Retina (tissue), 1 donor: Measurements from ENCODE around the gene CAPN10.
"Not testable (repeated sequence)": the region's sequence is repeated elsewhere in the genome, so short reads cannot be mapped to it uniquely, and the experiment has no call there.

Experiments
- DNase-seq: peaks from one replicate; pipeline ENCODE4 v3.0.0-alpha.2; 2016

The CAPN10 gene, protein sequence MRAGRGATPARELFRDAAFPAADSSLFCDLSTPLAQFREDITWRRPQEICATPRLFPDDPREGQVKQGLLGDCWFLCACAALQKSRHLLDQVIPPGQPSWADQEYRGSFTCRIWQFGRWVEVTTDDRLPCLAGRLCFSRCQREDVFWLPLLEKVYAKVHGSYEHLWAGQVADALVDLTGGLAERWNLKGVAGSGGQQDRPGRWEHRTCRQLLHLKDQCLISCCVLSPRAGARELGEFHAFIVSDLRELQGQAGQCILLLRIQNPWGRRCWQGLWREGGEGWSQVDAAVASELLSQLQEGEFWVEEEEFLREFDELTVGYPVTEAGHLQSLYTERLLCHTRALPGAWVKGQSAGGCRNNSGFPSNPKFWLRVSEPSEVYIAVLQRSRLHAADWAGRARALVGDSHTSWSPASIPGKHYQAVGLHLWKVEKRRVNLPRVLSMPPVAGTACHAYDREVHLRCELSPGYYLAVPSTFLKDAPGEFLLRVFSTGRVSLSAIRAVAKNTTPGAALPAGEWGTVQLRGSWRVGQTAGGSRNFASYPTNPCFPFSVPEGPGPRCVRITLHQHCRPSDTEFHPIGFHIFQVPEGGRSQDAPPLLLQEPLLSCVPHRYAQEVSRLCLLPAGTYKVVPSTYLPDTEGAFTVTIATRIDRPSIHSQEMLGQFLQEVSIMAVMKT

DNA sequence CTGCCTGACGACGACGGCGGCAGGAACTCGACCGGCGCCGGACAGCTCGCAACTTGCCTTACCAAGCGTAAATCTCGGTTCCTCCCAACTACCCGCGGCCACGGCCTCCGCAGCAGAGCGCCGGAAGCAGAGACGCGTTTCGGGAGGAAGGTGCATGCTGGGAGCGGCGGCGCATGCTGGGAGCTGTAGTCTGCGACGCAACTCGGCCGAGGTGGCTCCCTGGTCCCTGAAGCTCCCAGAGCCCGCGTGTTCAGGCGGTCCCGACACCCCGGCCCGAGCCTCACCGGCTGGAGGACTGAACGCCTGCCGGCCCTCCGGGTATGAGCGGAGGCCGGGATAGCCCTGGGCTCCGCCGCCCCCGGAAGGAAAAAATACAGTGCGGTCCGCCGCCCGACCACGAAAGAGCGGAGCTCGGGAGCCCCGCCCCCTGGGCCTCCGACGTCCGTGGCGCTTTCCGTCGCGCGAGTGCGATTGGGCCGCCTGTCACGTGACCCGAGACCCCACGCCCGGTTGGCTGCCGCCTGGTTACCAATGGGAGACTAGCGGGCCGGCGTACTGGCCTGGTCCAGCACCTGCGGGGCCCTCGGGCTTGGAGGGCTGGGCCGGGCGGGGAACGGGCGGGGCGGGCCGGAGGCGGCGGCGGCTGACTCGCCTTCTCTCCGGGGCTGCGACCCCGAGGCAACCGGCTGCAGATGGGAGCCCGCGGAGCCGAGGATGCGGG is at the start of gene CAPN10:
Gene CAPN10 (plus strand): TSS at position 537 of the 721 bp plus-strand sequence. CDS start 178 bp downstream, at position 715.
- peak; percentile 100 for DNase-seq

- no peak for DNase-seq
Measured at GRCh38 chr2:240538031-240538780, 48.3 kb upstream of the CAPN10 start.

DNA sequence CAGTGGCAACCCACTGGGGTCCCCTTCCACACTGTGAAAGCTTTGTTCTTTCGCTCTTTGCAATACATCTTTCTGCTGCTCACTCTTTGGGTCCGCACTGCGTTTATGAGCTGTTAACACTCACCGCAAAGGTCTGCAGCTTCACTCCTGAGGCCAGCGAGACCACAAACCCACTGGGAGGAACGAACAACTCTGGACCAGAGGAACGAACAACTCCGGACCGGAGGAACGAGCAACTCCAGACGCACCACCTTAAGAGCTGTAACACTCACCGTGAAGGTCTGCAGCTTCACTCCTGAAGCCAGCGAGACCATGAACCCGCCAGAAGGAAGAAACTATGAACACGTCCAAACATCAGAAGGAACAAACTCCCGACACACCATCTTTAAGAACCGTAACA is 47.4 kb upstream of the CAPN10 start:
- not testable (repeated sequence) for DNase-seq

- DNase-seq: no peak
Measured at GRCh38 chr2:240539906-240540305, 46.6 kb upstream of the CAPN10 start.

GRCh38 chr2:240551288-240551687 is 35.2 kb upstream of the CAPN10 start:
- no peak for DNase-seq

DNA sequence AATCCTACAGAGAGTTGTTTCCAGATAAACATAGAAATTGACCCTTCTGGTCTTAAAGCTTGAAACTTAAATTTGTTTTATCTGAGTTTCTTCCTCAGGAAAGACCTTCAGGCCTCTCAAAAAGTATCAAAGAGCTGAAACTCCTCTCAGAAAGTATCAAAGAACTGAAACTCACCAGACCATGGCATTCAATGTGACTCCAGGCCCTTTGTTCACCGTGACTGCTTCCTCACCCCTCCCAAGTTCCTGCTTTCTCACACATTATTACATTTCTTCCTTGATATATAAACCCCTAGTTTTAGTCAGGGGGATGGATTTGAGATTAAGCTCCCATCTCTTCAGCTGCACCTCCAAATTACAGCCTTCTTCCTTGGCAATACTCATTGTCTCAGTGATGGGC is 34.7 kb upstream of the CAPN10 start:
- DNase-seq: no peak

DNA sequence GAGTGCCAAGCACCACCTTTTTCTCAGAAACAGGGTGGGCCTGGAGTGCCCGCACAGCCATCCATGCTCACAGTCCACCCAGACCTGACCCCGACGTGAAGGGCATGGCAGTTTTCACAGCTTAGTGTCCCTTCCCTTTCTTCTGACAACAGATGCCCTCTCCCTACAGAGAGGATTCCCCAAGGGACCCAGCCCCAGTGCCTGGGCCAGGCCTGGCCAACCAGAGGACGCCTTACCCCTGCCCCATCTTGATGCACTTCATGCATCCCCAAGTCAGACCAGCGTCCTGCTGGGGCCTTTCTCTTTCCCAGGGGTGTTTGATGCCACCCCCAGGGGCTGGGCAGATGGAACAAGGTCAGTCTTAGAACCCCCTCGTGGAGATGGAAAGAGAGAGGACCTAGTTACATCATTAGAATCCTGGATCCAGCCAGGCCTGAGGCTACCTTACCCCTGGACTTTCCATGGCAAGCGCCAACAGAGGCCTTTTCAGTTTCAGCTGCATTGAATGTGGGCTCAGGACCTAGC is 32.5 kb upstream of the CAPN10 start:
- DNase-seq: no peak

DNA sequence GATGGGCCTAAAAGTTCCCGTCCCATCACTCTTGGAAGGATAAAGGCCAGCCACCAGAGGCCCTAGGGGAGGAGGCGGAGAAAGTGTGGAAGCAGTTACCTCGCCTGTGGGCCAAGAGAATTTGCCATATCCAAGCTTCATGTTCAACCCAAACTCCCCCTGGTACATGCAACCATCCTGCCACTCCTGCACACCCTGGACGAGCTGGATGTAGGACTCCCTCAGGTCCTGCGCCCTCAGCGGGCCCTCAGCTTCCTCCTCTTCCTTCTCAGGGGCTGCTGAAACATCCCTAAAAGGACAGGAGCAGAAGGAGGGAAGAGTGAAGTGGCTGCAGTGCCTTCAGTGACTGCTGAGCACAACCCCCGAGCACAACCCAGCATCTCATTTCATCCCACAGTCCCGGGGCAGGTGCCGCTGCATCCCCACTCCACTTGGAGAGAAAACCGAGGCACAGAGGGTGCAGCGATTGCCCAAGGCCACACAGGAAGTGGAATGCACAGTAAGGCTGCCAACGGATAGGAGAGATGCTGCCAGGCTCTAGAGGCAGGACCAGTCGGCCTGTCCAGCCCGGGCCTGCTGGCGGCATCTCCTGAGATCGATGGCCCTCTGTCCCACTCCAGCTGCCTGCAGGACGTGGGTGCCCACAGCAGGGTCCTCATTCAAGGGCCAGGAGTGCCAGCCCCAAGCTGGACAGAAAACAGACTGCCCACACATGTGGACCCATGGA is 31.6 kb upstream of the CAPN10 start:
- DNase-seq: no peak

GRCh38 chr2:240555541-240556250 is 30.8 kb upstream of the CAPN10 start:
- no peak for DNase-seq

DNA sequence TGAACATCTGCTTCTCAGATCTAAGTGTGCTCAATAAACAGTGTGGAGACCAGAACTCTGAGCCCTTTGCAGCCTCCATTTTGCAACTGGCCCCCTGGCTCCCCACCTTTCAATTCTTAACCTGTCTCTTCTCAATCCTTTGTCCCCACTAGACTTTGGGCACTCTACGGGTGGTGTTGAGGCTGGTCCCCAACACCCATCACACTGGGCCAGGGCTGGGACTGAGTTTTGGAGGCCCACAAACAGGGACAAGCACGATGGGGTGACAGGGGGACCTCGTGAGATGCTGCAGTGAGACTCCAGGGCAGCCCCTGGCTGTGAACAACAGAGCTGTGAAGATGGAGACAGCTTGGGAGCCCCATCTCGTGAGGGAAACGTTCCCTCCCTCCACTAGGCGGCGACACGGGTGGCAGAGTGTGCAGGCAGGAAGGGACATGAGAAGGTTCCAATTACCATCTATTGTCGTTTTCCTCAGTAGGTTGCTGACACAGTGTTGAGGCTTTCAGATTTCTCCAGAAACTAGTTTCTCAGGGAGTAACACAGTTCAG is 29.9 kb upstream of the CAPN10 start:
- no peak for DNase-seq

GRCh38 chr2:240557101-240557751 is 29.3 kb upstream of the CAPN10 start:
- peak; percentile 68 for DNase-seq

- DNase-seq: peak; percentile 74
Measured at GRCh38 chr2:240557808-240558207, 28.7 kb upstream of the CAPN10 start, which contains the start of gene ANKMY1. Gene ANKMY1, minus strand, starts transcription at chr2:240557988. Its CDS starts 653 bp downstream, at chr2:240557335.

DNA sequence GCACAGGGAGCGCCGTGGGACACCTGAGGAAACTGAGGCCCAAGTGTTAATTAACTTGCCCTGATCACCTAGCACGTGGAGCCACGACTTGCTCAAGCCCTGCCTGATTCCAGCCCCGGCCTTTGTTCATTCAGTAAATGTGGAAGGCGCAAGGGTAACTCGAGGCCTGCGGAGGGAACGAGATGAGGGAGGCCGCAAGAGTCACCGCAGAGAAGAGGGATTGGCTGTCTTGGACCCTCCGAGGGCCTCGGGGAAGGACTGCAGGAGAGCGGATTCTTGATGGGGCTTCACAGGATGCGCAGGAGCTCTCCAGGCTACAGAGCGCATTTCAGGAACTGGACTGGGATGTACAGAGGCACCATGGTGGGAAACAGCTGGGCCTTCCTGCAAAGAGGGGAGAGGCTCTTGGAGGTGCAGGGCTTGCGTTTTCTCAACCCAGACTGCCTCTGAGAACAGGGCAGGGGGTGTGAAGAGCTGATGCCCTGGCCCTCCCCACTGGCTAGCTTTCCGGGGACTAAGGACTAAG is 28.2 kb upstream of the CAPN10 start:
- DNase-seq: no peak

DNA sequence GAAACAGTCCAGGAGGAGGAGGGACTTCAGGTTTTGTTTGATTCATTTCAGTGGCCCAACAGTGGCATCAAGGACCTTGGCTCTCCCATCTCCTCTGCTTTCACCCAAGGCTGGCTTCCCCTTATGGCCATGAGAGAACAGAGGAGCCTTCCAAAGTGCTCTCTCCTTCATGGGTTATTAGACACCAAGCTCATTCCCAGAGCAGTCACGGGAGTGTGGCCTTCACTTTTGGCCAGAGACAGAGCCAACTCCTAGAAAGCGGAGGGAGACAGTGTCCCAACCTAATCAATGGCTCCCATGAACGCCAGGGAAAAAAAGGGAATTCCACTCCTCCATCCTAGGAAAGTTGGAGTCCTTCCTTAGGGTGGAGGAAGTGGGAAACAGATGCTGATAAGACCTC is 27.2 kb upstream of the CAPN10 start:
- DNase-seq: no peak

DNA sequence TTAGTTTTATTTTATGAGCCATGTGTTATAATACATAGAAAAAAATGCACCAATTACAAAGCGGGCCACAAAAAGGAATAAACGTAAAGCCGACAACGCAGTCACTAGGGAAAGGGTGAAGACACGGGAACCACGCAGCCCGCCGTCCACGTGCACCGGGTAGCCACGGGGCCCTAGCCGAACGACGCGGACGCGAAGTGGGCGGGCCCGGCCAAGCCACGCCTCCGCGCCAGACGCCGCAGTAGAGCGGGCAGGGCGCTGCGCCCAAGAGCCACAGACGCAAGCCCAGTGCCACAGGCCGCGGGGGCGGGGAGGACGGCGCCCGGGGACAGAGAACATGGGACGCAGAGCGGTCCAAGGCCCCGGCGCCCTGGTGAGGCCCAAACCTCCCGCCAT is 26.5 kb upstream of the CAPN10 start, which contains the start of gene DUSP28:
Gene DUSP28 (plus strand): TSS at position 274 of the 396 bp plus-strand sequence. CDS start 328 bp downstream, outside the sequence.
- no peak for DNase-seq

GRCh38 chr2:240560480-240561324 is 25.8 kb upstream of the CAPN10 start:
- DNase-seq: peak; percentile 98

- no peak for DNase-seq
Measured at GRCh38 chr2:240561325-240561971, 25.1 kb upstream of the CAPN10 start.

GRCh38 chr2:240563231-240563630 is 23.3 kb upstream of the CAPN10 start:
- not testable (repeated sequence) for DNase-seq
